GM12878 (cell line): ENCODE results near the gene NDUFB4. TPM values are rescaled to one million over a fixed set of nuclear protein-coding genes. Genes with fewer than 3 reads are reported as not detected.

Experiments used
- ATAC-seq: fragments of 200-7000 bp; cut with Tn5 transposase; 3 replicates; pipeline ENCODE4 v1.9.1; 2020; ENCODE audit warnings: mild to moderate bottlenecking, moderate library complexity
- BruUV-seq: library from RNA; stranded (reverse); fragments of 400-500 nt; replicated peaks from 2 replicates; lab custom pipeline; 2021; lab: Mats Ljungman, UMichigan
- CTCF ChIA-PET: fragments of 300-600 bp; sonication (Branson Sonifier 250); formaldehyde crosslinking; extraction: SDS; loops from one replicate; lab custom pipeline; 2021; ENCODE audit warnings: inconsistent platforms; lab: Yijun Ruan, JAX
- POLR2A ChIA-PET: fragments of 350-600 bp; formaldehyde crosslinking; extraction: SDS; loops from one replicate; lab custom pipeline; 2021; ENCODE audit warnings: inconsistent platforms; lab: Charles Lee
- RAD21 ChIA-PET: fragments of 300-600 bp; sonication (Branson Sonifier 250); formaldehyde crosslinking; loops from one replicate; lab custom pipeline; 2023; ENCODE audit warnings: antibody characterized with exemption; ENCODE audit not compliant: unreplicated experiment; lab: Charles Lee
- SMC1A ChIA-PET: fragments of 300-600 bp; sonication (Branson Sonifier 250); formaldehyde crosslinking; loops from one replicate; lab custom pipeline; 2023; ENCODE audit not compliant: unreplicated experiment, uncharacterized antibody; lab: Charles Lee
- DNase-seq: peaks from one replicate; pipeline ENCODE4 v3.0.0-alpha.2; 2011; ENCODE audit warnings: low read depth, low spot score
- FAIRE-seq: peaks from 3 replicates; lab custom pipeline; 2011; peaks lifted over from hg19 to GRCh38; lab: Jason Lieb, UNC
- H2AFZ ChIP-seq: 2 replicates; pipeline ENCODE4 v1.6.0; 2011; ENCODE audit warnings: low read depth, low read length, control low read depth; ENCODE audit not compliant: control insufficient read depth
- H3K27ac ChIP-seq: 2 replicates; pipeline ENCODE4 v1.5.1; 2011; ENCODE audit warnings: control low read depth; ENCODE audit not compliant: control insufficient read depth, insufficient read depth
- H3K27me3 ChIP-seq, 2 experiments: replicated peaks in 1 of 2; 2 replicates each; pipeline versions ENCODE4 v1.6.0 to v1.6.1; 2011; ENCODE audit warnings: low read length in 1 of 2; ENCODE audit not compliant: control insufficient read depth in 2 of 2, insufficient read depth in 2 of 2
- H3K36me3 ChIP-seq, 2 experiments: 2 replicates each; pipeline ENCODE4 v1.5.1; 2011; ENCODE audit warnings: low read length in 1 of 2; ENCODE audit not compliant: control insufficient read depth in 2 of 2, insufficient read depth in 2 of 2
- H3K4me1 ChIP-seq: 2 replicates; pipeline ENCODE4 v1.6.1; 2011; ENCODE audit warnings: mild to moderate bottlenecking, low read length, moderate library complexity, mixed read lengths; ENCODE audit not compliant: control insufficient read depth, insufficient read depth
- H3K4me2 ChIP-seq: 2 replicates; pipeline ENCODE4 v1.6.0; 2011; ENCODE audit warnings: control low read depth; ENCODE audit not compliant: control insufficient read depth, insufficient read depth
- H3K4me3 ChIP-seq: fragments of 200-600 bp; sonication (generic); 2 replicates; pipeline ENCODE4 v1.5.1; 2016
- H3K79me2 ChIP-seq: 2 replicates; pipeline ENCODE4 v1.6.0; 2011; ENCODE audit warnings: low read length; ENCODE audit not compliant: control insufficient read depth, insufficient read depth
- H3K9ac ChIP-seq: 2 replicates; pipeline ENCODE4 v1.8.0; 2011; ENCODE audit warnings: low read length, control low read depth, mixed read lengths; ENCODE audit not compliant: control insufficient read depth, insufficient read depth
- H3K9me3 ChIP-seq: replicated peaks from 3 replicates; pipeline ENCODE4 v1.5.1; 2011; ENCODE audit warnings: mild to moderate bottlenecking, low read length; ENCODE audit not compliant: control insufficient read depth, insufficient read depth
- H4K20me1 ChIP-seq: 2 replicates; pipeline ENCODE4 v1.6.0; 2011; ENCODE audit not compliant: control insufficient read depth, insufficient read depth
- ATF7 ChIP-seq: fragments of 450-650 bp; IDR thresholded peaks from 2 replicates; pipeline ENCODE4 v1.6.1; 2016; ENCODE audit warnings: low read depth, mild to moderate bottlenecking
- BRCA1 ChIP-seq: IDR thresholded peaks from 2 replicates; pipeline ENCODE4 v1.6.1; 2011; ENCODE audit warnings: low read depth, low read length, improper control_type of control experiment
- CBX5 ChIP-seq: sonication (generic); IDR thresholded peaks from 2 replicates; pipeline ENCODE4 v1.6.1; 2016; ENCODE audit warnings: low read depth, moderate library complexity, mild to moderate bottlenecking, inconsistent platforms
- EGR1 ChIP-seq, 2 experiments: IDR thresholded peaks; 1 replicate in 1 of 2; 2 replicates in 1 of 2; pipeline ENCODE4 v1.6.1; 2011 to 2012; ENCODE audit warnings: low read depth in 2 of 2, low read length in 2 of 2, borderline replicate concordance in 1 of 2, mild to moderate bottlenecking in 1 of 2, moderate library complexity in 1 of 2
- SMAD5 ChIP-seq: IDR thresholded peaks from 2 replicates; pipeline ENCODE4 v1.6.1; 2016; ENCODE audit warnings: antibody characterized with exemption, low read depth
- TCF12 ChIP-seq: IDR thresholded peaks from 2 replicates; pipeline ENCODE4 v1.6.1; 2011; ENCODE audit warnings: low read depth, mild to moderate bottlenecking, low read length
- ZNF622 ChIP-seq: fragments of 450-650 bp; IDR thresholded peaks from 2 replicates; pipeline ENCODE4 v1.6.1; 2017; ENCODE audit warnings: mild to moderate bottlenecking, inconsistent platforms
- ZZZ3 ChIP-seq: IDR thresholded peaks from 2 replicates; pipeline ENCODE4 v1.6.1; 2011; ENCODE audit warnings: low read depth; ENCODE audit not compliant: control insufficient read depth, insufficient read length
- WGBS: methylation state at CpG from one replicate; pipeline ENCODE4 v1.1.6; 2016; ENCODE audit warnings: low lambda C conversion rate; ENCODE audit not compliant: insufficient replicate concordance, insufficient coverage; ENCODE audit errors: missing lambda C conversion rate; 5-methylcytosine and 5-hydroxymethylcytosine counted together
- in situ Hi-C: fragments of 300-500 bp; cut with MboI; formaldehyde crosslinking; loops from 9 replicates; pipeline ENCODE4 v1.14.3; 2018; ENCODE audit warnings: mixed read lengths
- intact Hi-C: fragments of 100-400 bp; cut with micrococcal nuclease; formaldehyde crosslinking; loops from one replicate; pipeline ENCODE4 v1.14.2; 2022; ENCODE audit not compliant: unreplicated experiment
- polyA plus RNA-seq, 11 experiments: library from polyadenylated mRNA; depleted of rRNA in 4 of 11; unstranded in 6 of 11; stranded (reverse) in 5 of 11; fragments of >200 nt; fragmentation: Nextera tagmentation in 4 of 11; fragmentation: Illumina TruSeq in 1 of 11; extraction: Ambion mirVana in 4 of 11; extraction: Trizol in 1 of 11; gene quantifications; 1 replicate in 1 of 11; 2 replicates in 10 of 11; pipeline versions ENCODE4 v1.2.1 to v1.2.3, GENCODE V29; 2011 to 2016; ENCODE audit warnings: inconsistent platforms in 2 of 11, missing spikeins in 2 of 11, low read depth in 1 of 11
- total RNA-seq, 4 experiments: library from RNA; depleted of rRNA in 3 of 4; stranded (reverse); fragments of >200 nt in 3 of 4; fragmentation: Illumina TruSeq in 1 of 4; extraction: Trizol in 1 of 4; gene quantifications; 2 replicates each; pipeline versions ENCODE4 v1.2.1 to v1.2.3, GENCODE V29; 2013 to 2021
- TF ChIP-seq, protein P1 (sequence below): IDR thresholded peaks from 2 replicates; pipeline ENCODE4 v1.6.1; 2011; ENCODE audit warnings: borderline replicate concordance, low read depth, mild to moderate bottlenecking, moderate library complexity, low read length; ENCODE audit not compliant: insufficient read depth, poor library complexity, severe bottlenecking
- TF ChIP-seq, protein P2 (sequence below), 3 experiments: IDR thresholded peaks in 2 of 3; conservative IDR thresholded peaks in 1 of 3; 2 replicates each; pipeline ENCODE4 v1.5.1; 2011; ENCODE audit warnings: low read depth in 3 of 3, low read length in 3 of 3, mild to moderate bottlenecking in 3 of 3, control low read depth in 2 of 3, moderate library complexity in 2 of 3, inconsistent platforms in 1 of 3, mixed read lengths in 1 of 3; ENCODE audit not compliant: control insufficient read depth in 2 of 3, insufficient read depth in 1 of 3; ENCODE audit errors: extremely low read depth in 1 of 3
- TF ChIP-seq, protein P3 (sequence below): fragments of 450-650 bp; IDR thresholded peaks from 2 replicates; pipeline ENCODE4 v1.6.1; 2017; ENCODE audit warnings: borderline replicate concordance
- TF ChIP-seq, protein P4 (sequence below): fragments of 450-650 bp; IDR thresholded peaks from 2 replicates; pipeline ENCODE4 v1.6.1; 2017; ENCODE audit warnings: mild to moderate bottlenecking

Gene NDUFB4
- total and polyA plus RNA-seq, 10 of the 15 experiments (the other 5 are each of a cell fraction or from before 2014, with no cell fraction given): 155 to 864 (median 387) TPM

DNA sequence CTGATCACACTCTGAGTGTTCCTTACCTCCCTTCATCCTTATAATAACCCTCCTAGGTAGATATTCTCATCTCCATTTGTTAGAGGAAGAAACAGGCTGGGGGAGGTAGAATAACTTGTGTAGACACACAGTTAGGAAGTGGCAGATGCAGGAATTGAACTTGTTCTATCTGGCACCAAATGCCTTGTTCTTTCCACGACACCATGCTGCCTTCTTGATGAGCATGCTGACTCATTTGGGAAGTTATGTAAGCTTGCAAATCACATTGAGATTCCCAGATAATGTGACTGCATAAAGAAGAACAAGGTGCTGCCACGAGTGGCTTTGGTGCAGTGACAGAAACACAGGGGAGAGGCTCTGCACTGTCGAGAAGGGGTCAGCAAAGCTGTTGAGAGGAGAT, 27.5 kb upstream of the NDUFB4 start:
- no peak overlapping the region for H3K9ac ChIP-seq
- H2AFZ ChIP-seq: no peak overlapping the region
- H3K9me3 ChIP-seq: no peaks in the 10 kb centered on the region
- no peaks in the 10 kb centered on the region; the same call in 1 of the 2 replicates for H4K20me1 ChIP-seq
- DNase-seq: no peak
- no peak for FAIRE-seq
- BruUV-seq: no TSS peak
- no peaks in the 10 kb centered on the region for H3K4me1 ChIP-seq
- no peaks in the 10 kb centered on the region for H3K27me3 ChIP-seq
- WGBS: 19% methylated on average over 3 of the region's 3 CpGs
- intact Hi-C loops (no loop called here), in situ Hi-C loops (no loop called here)
- no peak overlapping the region for H3K4me3 ChIP-seq
- RAD21 ChIA-PET: interaction anchor here (2.8 kb wide), 1 partner anchor 28 kb away, joined by 15 read pairs; the partner anchor contains the start of gene NDUFB4
- H3K27ac ChIP-seq: no peak overlapping the region
- CTCF ChIA-PET: interaction anchor here (0.7 to 15.5 kb wide), 5 partner anchors 10 to 222 kb away, joined by 4 to 376 read pairs (median 21); no protein-coding TSS in a partner anchor
- H3K36me3 ChIP-seq: no peaks in the 10 kb centered on the region
- H3K4me2 ChIP-seq: no peak overlapping the region
- SMC1A ChIA-PET: interaction anchor here (0.6 to 2.4 kb wide), 5 partner anchors 54 to 226 kb away, joined by 3 to 24 read pairs (median 6); no protein-coding TSS in a partner anchor
- POLR2A ChIA-PET: no interaction called here
- ATAC-seq: no peak
- H3K79me2 ChIP-seq: no peaks in the 10 kb centered on the region
- TF ChIP-seq BRCA1: no peak
- TF ChIP-seq, protein P1, sequence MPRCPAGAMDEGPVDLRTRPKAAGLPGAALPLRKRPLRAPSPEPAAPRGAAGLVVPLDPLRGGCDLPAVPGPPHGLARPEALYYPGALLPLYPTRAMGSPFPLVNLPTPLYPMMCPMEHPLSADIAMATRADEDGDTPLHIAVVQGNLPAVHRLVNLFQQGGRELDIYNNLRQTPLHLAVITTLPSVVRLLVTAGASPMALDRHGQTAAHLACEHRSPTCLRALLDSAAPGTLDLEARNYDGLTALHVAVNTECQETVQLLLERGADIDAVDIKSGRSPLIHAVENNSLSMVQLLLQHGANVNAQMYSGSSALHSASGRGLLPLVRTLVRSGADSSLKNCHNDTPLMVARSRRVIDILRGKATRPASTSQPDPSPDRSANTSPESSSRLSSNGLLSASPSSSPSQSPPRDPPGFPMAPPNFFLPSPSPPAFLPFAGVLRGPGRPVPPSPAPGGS: no peak
- TF ChIP-seq, protein P2, sequence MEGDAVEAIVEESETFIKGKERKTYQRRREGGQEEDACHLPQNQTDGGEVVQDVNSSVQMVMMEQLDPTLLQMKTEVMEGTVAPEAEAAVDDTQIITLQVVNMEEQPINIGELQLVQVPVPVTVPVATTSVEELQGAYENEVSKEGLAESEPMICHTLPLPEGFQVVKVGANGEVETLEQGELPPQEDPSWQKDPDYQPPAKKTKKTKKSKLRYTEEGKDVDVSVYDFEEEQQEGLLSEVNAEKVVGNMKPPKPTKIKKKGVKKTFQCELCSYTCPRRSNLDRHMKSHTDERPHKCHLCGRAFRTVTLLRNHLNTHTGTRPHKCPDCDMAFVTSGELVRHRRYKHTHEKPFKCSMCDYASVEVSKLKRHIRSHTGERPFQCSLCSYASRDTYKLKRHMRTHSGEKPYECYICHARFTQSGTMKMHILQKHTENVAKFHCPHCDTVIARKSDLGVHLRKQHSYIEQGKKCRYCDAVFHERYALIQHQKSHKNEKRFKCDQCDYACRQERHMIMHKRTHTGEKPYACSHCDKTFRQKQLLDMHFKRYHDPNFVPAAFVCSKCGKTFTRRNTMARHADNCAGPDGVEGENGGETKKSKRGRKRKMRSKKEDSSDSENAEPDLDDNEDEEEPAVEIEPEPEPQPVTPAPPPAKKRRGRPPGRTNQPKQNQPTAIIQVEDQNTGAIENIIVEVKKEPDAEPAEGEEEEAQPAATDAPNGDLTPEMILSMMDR (IDR thresholded peaks at IDR 0.05 in 2 of 3, conservative IDR thresholded peaks at IDR 0.05 in 1 of 3; ENCODE audit: control insufficient read depth in 2 of 3, extremely low read depth in 1 of 3, insufficient read depth in 1 of 3, low read depth in 3 of 3, low read length in 3 of 3): no peak
- no peak for TF ChIP-seq TCF12
- no peak for TF ChIP-seq ZZZ3
- no peak for TF ChIP-seq EGR1 (IDR thresholded peaks at IDR 0.05; ENCODE audit: borderline replicate concordance in 1 of 2, low read depth in 2 of 2, low read length in 2 of 2)
- TF ChIP-seq CBX5: no peak
- TF ChIP-seq, protein P3, sequence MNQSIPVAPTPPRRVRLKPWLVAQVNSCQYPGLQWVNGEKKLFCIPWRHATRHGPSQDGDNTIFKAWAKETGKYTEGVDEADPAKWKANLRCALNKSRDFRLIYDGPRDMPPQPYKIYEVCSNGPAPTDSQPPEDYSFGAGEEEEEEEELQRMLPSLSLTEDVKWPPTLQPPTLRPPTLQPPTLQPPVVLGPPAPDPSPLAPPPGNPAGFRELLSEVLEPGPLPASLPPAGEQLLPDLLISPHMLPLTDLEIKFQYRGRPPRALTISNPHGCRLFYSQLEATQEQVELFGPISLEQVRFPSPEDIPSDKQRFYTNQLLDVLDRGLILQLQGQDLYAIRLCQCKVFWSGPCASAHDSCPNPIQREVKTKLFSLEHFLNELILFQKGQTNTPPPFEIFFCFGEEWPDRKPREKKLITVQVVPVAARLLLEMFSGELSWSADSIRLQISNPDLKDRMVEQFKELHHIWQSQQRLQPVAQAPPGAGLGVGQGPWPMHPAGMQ: no peak
- TF ChIP-seq, protein P4, sequence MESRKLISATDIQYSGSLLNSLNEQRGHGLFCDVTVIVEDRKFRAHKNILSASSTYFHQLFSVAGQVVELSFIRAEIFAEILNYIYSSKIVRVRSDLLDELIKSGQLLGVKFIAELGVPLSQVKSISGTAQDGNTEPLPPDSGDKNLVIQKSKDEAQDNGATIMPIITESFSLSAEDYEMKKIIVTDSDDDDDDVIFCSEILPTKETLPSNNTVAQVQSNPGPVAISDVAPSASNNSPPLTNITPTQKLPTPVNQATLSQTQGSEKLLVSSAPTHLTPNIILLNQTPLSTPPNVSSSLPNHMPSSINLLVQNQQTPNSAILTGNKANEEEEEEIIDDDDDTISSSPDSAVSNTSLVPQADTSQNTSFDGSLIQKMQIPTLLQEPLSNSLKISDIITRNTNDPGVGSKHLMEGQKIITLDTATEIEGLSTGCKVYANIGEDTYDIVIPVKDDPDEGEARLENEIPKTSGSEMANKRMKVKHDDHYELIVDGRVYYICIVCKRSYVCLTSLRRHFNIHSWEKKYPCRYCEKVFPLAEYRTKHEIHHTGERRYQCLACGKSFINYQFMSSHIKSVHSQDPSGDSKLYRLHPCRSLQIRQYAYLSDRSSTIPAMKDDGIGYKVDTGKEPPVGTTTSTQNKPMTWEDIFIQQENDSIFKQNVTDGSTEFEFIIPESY: no peak
- no peak for TF ChIP-seq ATF7
- no peak for TF ChIP-seq SMAD5
- no peak for TF ChIP-seq ZNF622
